ENCODE measurements around the gene DEUP1.

DEUP1 gene

DNA sequence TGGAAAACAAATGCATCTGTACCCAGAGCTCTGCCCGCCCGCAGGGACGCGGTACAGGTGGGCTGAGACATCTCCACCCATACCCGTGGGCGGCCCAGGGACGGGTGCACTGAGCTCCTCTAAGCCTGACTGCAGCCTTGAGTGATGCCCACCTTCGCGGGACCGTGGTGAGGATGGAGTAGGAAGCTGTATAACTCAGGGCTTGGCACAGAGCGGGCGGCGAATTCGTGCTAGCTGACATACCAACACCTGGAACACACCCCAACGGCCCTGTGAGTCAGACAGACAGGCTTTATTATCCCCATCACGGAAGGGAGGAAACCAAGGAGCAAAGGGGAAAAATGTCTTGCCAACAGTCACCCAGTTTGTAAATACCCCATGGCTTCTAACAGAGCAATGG, 150.7 kb downstream of the DEUP1 start:
- no peak for DNase-seq (ENCODE audit: low read depth)
- no peak overlapping the region for H3K4me3 ChIP-seq (ENCODE audit: low read depth, low read length)
- no peak for TF ChIP-seq CTCF (IDR thresholded peaks at IDR 0.05; ENCODE audit: control insufficient read depth, extremely low read depth, insufficient read depth)

GRCh38 chr11:93481696-93482095, 151.2 kb downstream of the DEUP1 start:
- H3K4me3 ChIP-seq (ENCODE audit: low read depth, low read length) = no peak overlapping the region
- no peak for DNase-seq (ENCODE audit: low read depth)
- TF ChIP-seq CTCF (IDR thresholded peaks at IDR 0.05; ENCODE audit: control insufficient read depth, extremely low read depth, insufficient read depth) = peak; percentile 51

- TF ChIP-seq CTCF (IDR thresholded peaks at IDR 0.05; ENCODE audit: control insufficient read depth, extremely low read depth, insufficient read depth) = no peak
- no peak for DNase-seq (ENCODE audit: low read depth)
- H3K4me3 ChIP-seq (ENCODE audit: low read depth, low read length) = no peak overlapping the region
Measured at GRCh38 chr11:93482556-93482955, 152.0 kb downstream of the DEUP1 start.

GRCh38 chr11:93484716-93485115, 154.2 kb downstream of the DEUP1 start:
- TF ChIP-seq CTCF (IDR thresholded peaks at IDR 0.05; ENCODE audit: control insufficient read depth, extremely low read depth, insufficient read depth) = no peak
- DNase-seq (ENCODE audit: low read depth) = no peak
- H3K4me3 ChIP-seq (ENCODE audit: low read depth, low read length) = no peak overlapping the region

GRCh38 chr11:93485983-93486382, 155.4 kb downstream of the DEUP1 start:
- no peak for DNase-seq (ENCODE audit: low read depth)
- no peak overlapping the region for H3K4me3 ChIP-seq (ENCODE audit: low read depth, low read length)
- no peak for TF ChIP-seq CTCF (IDR thresholded peaks at IDR 0.05; ENCODE audit: control insufficient read depth, extremely low read depth, insufficient read depth)

GRCh38 chr11:93487032-93487483, 156.5 kb downstream of the DEUP1 start:
- no peak for DNase-seq (ENCODE audit: low read depth)

More at GRCh38 chr11:93487032-93487483, 156.5 kb downstream of the DEUP1 start:
- no peak overlapping the region for H3K4me3 ChIP-seq (ENCODE audit: low read depth, low read length)
- no peak for TF ChIP-seq CTCF (IDR thresholded peaks at IDR 0.05; ENCODE audit: control insufficient read depth, extremely low read depth, insufficient read depth)

Measured in LNCaP clone FGC (cell line).